ENCODE measurements around the gene DEAF1.

Gene DEAF1

DNA sequence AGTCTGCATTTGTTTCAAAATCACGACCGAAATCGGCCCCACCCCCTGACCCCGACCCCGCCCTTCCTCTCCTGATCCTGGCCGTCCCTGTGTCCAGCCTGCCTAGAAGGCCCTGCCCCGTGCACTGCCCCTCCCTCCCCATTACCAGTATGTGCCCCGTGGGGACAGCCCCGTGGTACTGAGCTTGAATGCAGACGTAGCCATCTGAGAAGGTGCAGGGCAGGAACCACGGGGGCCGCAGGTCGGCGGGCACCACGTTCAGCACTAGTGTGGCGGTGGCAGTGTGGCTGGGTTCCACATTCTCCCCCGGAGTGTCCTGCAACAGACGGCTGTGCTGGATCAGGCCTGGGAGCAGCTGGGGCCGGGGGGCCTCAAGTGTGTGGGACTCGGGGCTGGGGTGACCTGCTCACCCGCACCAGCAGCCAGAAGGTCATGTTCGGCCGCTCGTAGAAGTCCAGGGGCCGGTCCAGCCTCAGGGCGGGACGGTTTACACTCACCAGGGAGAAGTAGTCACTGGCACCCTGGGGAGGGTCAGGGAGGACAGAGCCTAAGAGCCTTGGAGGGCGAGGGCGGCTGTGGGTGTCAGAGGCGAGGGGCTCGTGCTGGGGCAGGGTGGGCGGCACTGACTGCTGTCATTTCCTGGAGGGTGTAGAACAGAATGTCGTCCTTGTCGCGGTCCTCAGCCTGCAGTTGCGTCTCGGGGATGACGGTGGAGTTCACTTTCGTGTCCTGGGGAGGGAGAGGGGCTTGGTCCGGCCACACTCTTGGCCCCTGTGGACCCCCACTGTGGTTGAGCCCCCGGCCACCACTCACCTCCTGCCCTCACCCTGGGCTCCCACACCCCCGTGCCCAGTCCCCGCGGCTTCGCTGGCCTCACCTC is 73.8 kb downstream of the DEAF1 start:
- Histone ChIP-seq H3F3A (ENCODE audit: low read depth) (no peaks in the 10 kb centered on the region), H3K27me3 (ENCODE audit: insufficient read depth, low read length, poor library complexity, severe bottlenecking) (no peaks in the 10 kb centered on the region), H3K4me1 (ENCODE audit: insufficient read depth, low read length, poor library complexity, severe bottlenecking) (no peaks in the 10 kb centered on the region), H3K36me3 (ENCODE audit: insufficient read depth, low read length) (no peaks in the 10 kb centered on the region), H3K79me2 (ENCODE audit: insufficient read depth, low read length) (no peaks in the 10 kb centered on the region), H2AFZ (ENCODE audit: low read length) (no peak overlapping the region), H3K4me3 (ENCODE audit: low read length, poor library complexity, severe bottlenecking) (no peak overlapping the region), H3K9ac (ENCODE audit: low read depth, low read length, poor library complexity, severe bottlenecking) (no peak overlapping the region), H3K4me2 (ENCODE audit: low read depth, low read length, poor library complexity, severe bottlenecking) (no peak overlapping the region), H4K20me1 (ENCODE audit: insufficient read depth, low read length, poor library complexity, severe bottlenecking) (no peaks in the 10 kb centered on the region), H3K9me3 (ENCODE audit: insufficient read depth, low read depth, low read length) (no peaks in the 10 kb centered on the region), H3K9me2 (replicated peaks; ENCODE audit: low read depth, low read length) (no peaks in the 10 kb centered on the region)
- TF ChIP-seq EZH2phosphoT487 (IDR thresholded peaks at IDR 0.05; ENCODE audit: borderline replicate concordance) = no peak
- TF ChIP-seq, protein P1, sequence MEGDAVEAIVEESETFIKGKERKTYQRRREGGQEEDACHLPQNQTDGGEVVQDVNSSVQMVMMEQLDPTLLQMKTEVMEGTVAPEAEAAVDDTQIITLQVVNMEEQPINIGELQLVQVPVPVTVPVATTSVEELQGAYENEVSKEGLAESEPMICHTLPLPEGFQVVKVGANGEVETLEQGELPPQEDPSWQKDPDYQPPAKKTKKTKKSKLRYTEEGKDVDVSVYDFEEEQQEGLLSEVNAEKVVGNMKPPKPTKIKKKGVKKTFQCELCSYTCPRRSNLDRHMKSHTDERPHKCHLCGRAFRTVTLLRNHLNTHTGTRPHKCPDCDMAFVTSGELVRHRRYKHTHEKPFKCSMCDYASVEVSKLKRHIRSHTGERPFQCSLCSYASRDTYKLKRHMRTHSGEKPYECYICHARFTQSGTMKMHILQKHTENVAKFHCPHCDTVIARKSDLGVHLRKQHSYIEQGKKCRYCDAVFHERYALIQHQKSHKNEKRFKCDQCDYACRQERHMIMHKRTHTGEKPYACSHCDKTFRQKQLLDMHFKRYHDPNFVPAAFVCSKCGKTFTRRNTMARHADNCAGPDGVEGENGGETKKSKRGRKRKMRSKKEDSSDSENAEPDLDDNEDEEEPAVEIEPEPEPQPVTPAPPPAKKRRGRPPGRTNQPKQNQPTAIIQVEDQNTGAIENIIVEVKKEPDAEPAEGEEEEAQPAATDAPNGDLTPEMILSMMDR (conservative IDR thresholded peaks at IDR 0.05; ENCODE audit: low read length) = no peak

DNA sequence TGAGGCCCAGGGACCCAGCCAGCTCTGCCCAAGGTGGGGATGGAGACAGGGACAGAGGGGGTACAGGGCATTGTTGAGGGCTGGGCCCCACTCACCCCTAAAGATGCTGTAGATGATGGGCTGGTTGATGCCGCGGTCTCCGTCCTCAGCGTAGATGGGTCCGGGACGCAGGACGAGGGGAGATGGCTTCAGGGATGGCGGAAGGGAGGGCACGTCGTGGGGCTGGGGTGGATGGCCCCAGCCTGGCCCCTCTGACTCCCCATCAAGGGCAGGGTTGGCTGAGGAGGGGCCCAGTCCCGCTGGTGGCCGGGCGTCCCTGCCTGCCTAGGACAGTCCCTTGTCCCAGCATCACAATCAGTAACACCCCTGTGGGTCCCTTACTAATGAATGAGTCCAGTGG is 74.8 kb downstream of the DEAF1 start:
- H2AFZ ChIP-seq (ENCODE audit: low read length) = no peak overlapping the region
- no peak overlapping the region for H3K4me3 ChIP-seq (ENCODE audit: low read length, poor library complexity, severe bottlenecking)
- peaks cover 2% of the 10 kb centered on the region for H3K4me1 ChIP-seq (ENCODE audit: insufficient read depth, low read length, poor library complexity, severe bottlenecking)
- H3K9me2 ChIP-seq (replicated peaks; ENCODE audit: low read depth, low read length) = no peaks in the 10 kb centered on the region
- no peak overlapping the region for H3K9ac ChIP-seq (ENCODE audit: low read depth, low read length, poor library complexity, severe bottlenecking)
- H3K36me3 ChIP-seq (ENCODE audit: insufficient read depth, low read length) = no peaks in the 10 kb centered on the region
- H3K9me3 ChIP-seq (ENCODE audit: insufficient read depth, low read depth, low read length) = no peaks in the 10 kb centered on the region
- no peaks in the 10 kb centered on the region for H4K20me1 ChIP-seq (ENCODE audit: insufficient read depth, low read length, poor library complexity, severe bottlenecking)
- H3K27me3 ChIP-seq (ENCODE audit: insufficient read depth, low read length, poor library complexity, severe bottlenecking) = no peaks in the 10 kb centered on the region
- H3K4me2 ChIP-seq (ENCODE audit: low read depth, low read length, poor library complexity, severe bottlenecking) = no peak overlapping the region
- TF ChIP-seq, protein P1 (conservative IDR thresholded peaks at IDR 0.05; ENCODE audit: low read length) = no peak
- TF ChIP-seq EZH2phosphoT487 (IDR thresholded peaks at IDR 0.05; ENCODE audit: borderline replicate concordance) = no peak
- no peaks in the 10 kb centered on the region for H3F3A ChIP-seq (ENCODE audit: low read depth)
- no peaks in the 10 kb centered on the region for H3K79me2 ChIP-seq (ENCODE audit: insufficient read depth, low read length)

- no peaks in the 10 kb centered on the region for H3K9me2 ChIP-seq (replicated peaks; ENCODE audit: low read depth, low read length)
- peaks cover 4% of the 10 kb centered on the region for H3K4me1 ChIP-seq (ENCODE audit: insufficient read depth, low read length, poor library complexity, severe bottlenecking)
- H3K27me3 ChIP-seq (ENCODE audit: insufficient read depth, low read length, poor library complexity, severe bottlenecking) = no peaks in the 10 kb centered on the region
- no peak for TF ChIP-seq EZH2phosphoT487 (IDR thresholded peaks at IDR 0.05; ENCODE audit: borderline replicate concordance)
- TF ChIP-seq, protein P1 (conservative IDR thresholded peaks at IDR 0.05; ENCODE audit: low read length) = no peak
- peaks cover 2% of the 10 kb centered on the region for H4K20me1 ChIP-seq (ENCODE audit: insufficient read depth, low read length, poor library complexity, severe bottlenecking)
- H3K9ac ChIP-seq (ENCODE audit: low read depth, low read length, poor library complexity, severe bottlenecking) = no peak overlapping the region
- H3K4me2 ChIP-seq (ENCODE audit: low read depth, low read length, poor library complexity, severe bottlenecking) = no peak overlapping the region
- no peak overlapping the region for H3K4me3 ChIP-seq (ENCODE audit: low read length, poor library complexity, severe bottlenecking)
- H3K9me3 ChIP-seq (ENCODE audit: insufficient read depth, low read depth, low read length) = no peaks in the 10 kb centered on the region
- H3F3A ChIP-seq (ENCODE audit: low read depth) = no peaks in the 10 kb centered on the region
- no peaks in the 10 kb centered on the region for H3K79me2 ChIP-seq (ENCODE audit: insufficient read depth, low read length)
- H2AFZ ChIP-seq (ENCODE audit: low read length) = no peak overlapping the region
- H3K36me3 ChIP-seq (ENCODE audit: insufficient read depth, low read length) = no peaks in the 10 kb centered on the region
Observed at GRCh38 chr11:619628-620050, 75.4 kb downstream of the DEAF1 start.
